Activated T-helper 17 cell treated with anti-CD3 and anti-CD28 coated beads, Interleukin-2, amount 50 U/mL, for 72 hours (primary cell): ENCODE data around the gene ST6GALNAC2. TPM values are rescaled to one million over a fixed set of nuclear protein-coding genes. Genes with fewer than 3 reads are reported as not detected.
A peak's percentile ranks its signal among the peaks of the same experiment; 100 is the strongest.

Experiments used
- ATAC-seq: fragments of 150-1000 bp; cut with Tn5 transposase; replicated peaks from 2 replicates; pipeline ENCODE4 v1.10.0; 2021; ENCODE audit warnings: mild to moderate bottlenecking, moderate library complexity
- H3K27ac Mint-ChIP-seq: one replicate; pipeline ENCODE4 v1.8.0; 2022; ENCODE audit warnings: mixed read lengths
- H3K27me3 Mint-ChIP-seq: one replicate; pipeline ENCODE4 v1.8.0; 2022; ENCODE audit warnings: mixed read lengths
- H3K36me3 Mint-ChIP-seq: one replicate; pipeline ENCODE4 v1.8.0; 2022; ENCODE audit warnings: low read depth, mild to moderate bottlenecking, mixed read lengths
- H3K4me1 Mint-ChIP-seq: one replicate; pipeline ENCODE4 v1.8.0; 2022; ENCODE audit warnings: mixed read lengths
- H3K4me3 Mint-ChIP-seq: one replicate; pipeline ENCODE4 v1.8.0; 2022; ENCODE audit warnings: mild to moderate bottlenecking, mixed read lengths
- H3K9me3 Mint-ChIP-seq: one replicate; pipeline ENCODE4 v1.8.0; 2022; ENCODE audit warnings: mixed read lengths
- total RNA-seq, 2 donors: library from RNA; stranded (reverse); gene quantifications; one replicate each; pipeline ENCODE4 v1.2.3, GENCODE V29; 2022

ST6GALNAC2 gene
- total RNA-seq, 2 donors from 2014 or later: 0.29 TPM; not detected in 1

DNA sequence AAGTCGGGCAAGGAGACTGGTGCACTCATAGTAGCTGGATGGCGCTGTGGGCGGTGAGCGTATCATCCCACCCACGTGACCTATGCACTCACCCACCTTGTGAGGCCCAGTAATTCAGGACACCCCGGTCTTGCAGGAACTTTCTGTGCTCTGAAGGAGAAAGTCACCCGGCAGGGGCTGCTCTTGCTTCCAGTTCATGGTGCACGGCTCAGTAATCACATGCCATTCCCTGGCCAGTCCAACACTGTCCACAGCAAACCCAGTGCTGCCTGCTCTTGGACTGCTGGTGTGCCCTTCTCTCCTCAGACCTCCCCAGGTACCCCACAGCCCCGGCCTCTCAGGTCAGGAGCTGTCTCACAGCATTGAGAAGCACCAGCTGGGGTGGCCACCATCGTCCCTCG is 68.0 kb downstream of the ST6GALNAC2 start:
- Mint-ChIP-seq H3K4me1 (peaks cover 18% of the 10 kb centered on the region), H3K36me3 (no peaks in the 10 kb centered on the region), H3K4me3 (no peak overlapping the region), H3K9me3 (no peaks in the 10 kb centered on the region), H3K27me3 (no peaks in the 10 kb centered on the region), H3K27ac (peak overlapping the region; percentile 72)
- no peak for ATAC-seq

Other genes with a start within 250 kb of the ST6GALNAC2 start
- 10 to 100 TPM; 24.5 to 29.7 TPM for gene PRPSAP1, start 231.9 kb downstream of the ST6GALNAC2 start, total RNA-seq
- gene SPHK1, start 201.3 kb downstream of the ST6GALNAC2 start, total RNA-seq: 10 to 100 TPM; 10.5 to 12.4 TPM
- 10 to 100 TPM; 35.3 to 38.7 TPM for gene UBE2O, start 132.7 kb downstream of the ST6GALNAC2 start, total RNA-seq
- gene AANAT, start 118.3 kb downstream of the ST6GALNAC2 start, total RNA-seq: not detected
- gene RHBDF2, start 84.4 kb downstream of the ST6GALNAC2 start, total RNA-seq: 10 to 100 TPM; 33.3 to 56.5 TPM
- not detected for gene CYGB, start 48.2 kb downstream of the ST6GALNAC2 start, total RNA-seq
- gene PRCD, start 45.8 kb downstream of the ST6GALNAC2 start, total RNA-seq: not detected
- 1 to 10 TPM; 1.4 to 2.5 TPM for gene ST6GALNAC1, start 57.9 kb upstream of the ST6GALNAC2 start, total RNA-seq
- 1 to 10 TPM; 7.3 to 7.4 TPM for gene MXRA7, start 125.1 kb upstream of the ST6GALNAC2 start, total RNA-seq
- gene JMJD6, start 140.7 kb upstream of the ST6GALNAC2 start, total RNA-seq: 100 to 1,000 TPM in 1 of 2 donors, 10 to 100 TPM in 1; 99.1 to 144 TPM
- 10 to 100 TPM; 31.6 to 35.7 TPM for gene METTL23, start 141.0 kb upstream of the ST6GALNAC2 start, total RNA-seq
- gene SRSF2, start 151.5 kb upstream of the ST6GALNAC2 start, total RNA-seq: 100 to 1,000 TPM; 254 to 438 TPM
- 10 to 100 TPM; 20.9 to 28.6 TPM for gene MFSD11, start 152.3 kb upstream of the ST6GALNAC2 start, total RNA-seq